GM12892 (cell line): ENCODE results near the gene POMT1.

Experiments
- POLR2A ChIP-seq: IDR thresholded peaks from 2 replicates; pipeline ENCODE4 v1.6.1; 2011; ENCODE audit warnings: low read depth, low read length, control low read depth
- POLR2AphosphoS5 ChIP-seq: IDR thresholded peaks from 2 replicates; pipeline ENCODE4 v1.6.1; 2011; ENCODE audit warnings: low read depth, low read length, control low read depth
- TAF1 ChIP-seq: IDR thresholded peaks from 2 replicates; pipeline ENCODE4 v1.6.1; 2011; ENCODE audit warnings: low read depth, mild to moderate bottlenecking, control low read depth, low read length, borderline replicate concordance

- TF ChIP-seq POLR2A = no peak
- no peak for TF ChIP-seq POLR2AphosphoS5
- no peak for TF ChIP-seq TAF1
Measured at GRCh38 chr9:131546336-131547084, 43.8 kb downstream of the POMT1 start.
